A549 (cell line): ENCODE data around the gene HPGDS. TPM values are rescaled to one million over a fixed set of nuclear protein-coding genes. Genes with fewer than 3 reads are reported as not detected.

ENCODE experiments used
- ATAC-seq, 2 experiments: fragments of 200-7000 bp in 1 of 2; fragments of >200 bp in 1 of 2; cut with Nextera tagmentation in 1 of 2; cut with Tn5 transposase in 1 of 2; 3 replicates each; pipeline versions ENCODE4 v1.8.0 to v1.9.1; 2018 to 2020; ENCODE audit warnings: mild to moderate bottlenecking in 1 of 2, moderate library complexity in 1 of 2
- CTCF ChIA-PET: fragments of 300-600 bp; sonication (Branson Sonifier 250); formaldehyde crosslinking; extraction: SDS; loops from one replicate; lab custom pipeline; 2021; ENCODE audit warnings: antibody characterized with exemption, inconsistent platforms; lab: Yijun Ruan, JAX
- POLR2A ChIA-PET: fragments of 350-600 bp; formaldehyde crosslinking; extraction: SDS; loops from one replicate; lab custom pipeline; 2021; ENCODE audit warnings: antibody characterized with exemption, inconsistent platforms; lab: Yijun Ruan, JAX
- DNase-seq, 2 experiments: peaks; one replicate each; pipeline versions ENCODE4 v3.0.0 to v3.0.0-alpha.2; 2011 to 2016; ENCODE audit warnings: low read depth in 1 of 2, low spot score in 1 of 2
- FAIRE-seq: peaks from 2 replicates; lab custom pipeline; 2011; peaks lifted over from hg19 to GRCh38; lab: Jason Lieb, UNC
- H3K27ac ChIP-seq, 2 experiments: fragments of >200 bp; sonication (Bioruptor Twin); formaldehyde crosslinking; 3 replicates each; pipeline ENCODE4 v1.5.1; 2016 to 2017
- H3K4me1 ChIP-seq: fragments of >200 bp; sonication (Bioruptor Twin); formaldehyde crosslinking; 3 replicates; pipeline ENCODE4 v1.6.1; 2016
- H3K4me2 ChIP-seq: fragments of >200 bp; sonication (Bioruptor Twin); formaldehyde crosslinking; 3 replicates; pipeline ENCODE4 v1.6.1; 2016
- H3K4me3 ChIP-seq: fragments of >200 bp; sonication (Bioruptor Twin); formaldehyde crosslinking; 3 replicates; pipeline ENCODE4 v1.5.1; 2016
- H3K9me3 ChIP-seq: fragments of >200 bp; sonication (Bioruptor Twin); formaldehyde crosslinking; 3 replicates; pipeline ENCODE4 v1.6.1; 2016
- CBX2 ChIP-seq: fragments of 200-600 bp; sonication (generic); IDR thresholded peaks from 2 replicates; pipeline ENCODE4 v1.6.1; 2016; ENCODE audit warnings: low read depth, mild to moderate bottlenecking, borderline replicate concordance
- CHD4 ChIP-seq: fragments of 200-600 bp; sonication (generic); IDR thresholded peaks from 2 replicates; pipeline ENCODE4 v1.6.1; 2016; ENCODE audit warnings: antibody characterized with exemption, mild to moderate bottlenecking, borderline replicate concordance
- EP300 ChIP-seq, 2 experiments: fragments of >200 bp; sonication (Bioruptor Twin); formaldehyde crosslinking; IDR thresholded peaks; 2 replicates in 1 of 2; 3 replicates in 1 of 2; pipeline ENCODE4 v1.6.1; 2016 to 2017
- ESRRA ChIP-seq: fragments of 150-350 bp; IDR thresholded peaks from 2 replicates; pipeline ENCODE4 v1.6.1; 2014; ENCODE audit warnings: mild to moderate bottlenecking, low read length, borderline replicate concordance
- FOSL2 ChIP-seq, 2 experiments: fragments of 450-650 bp in 1 of 2; fragments of >200 bp in 1 of 2; sonication (Bioruptor Twin) in 1 of 2; formaldehyde crosslinking; IDR thresholded peaks; 2 replicates each; pipeline versions ENCODE4 v1.5.0 to v1.6.1; 2016 to 2020; ENCODE audit warnings: mild to moderate bottlenecking in 1 of 2, moderate library complexity in 1 of 2
- MAFK ChIP-seq: fragments of 450-650 bp; IDR thresholded peaks from 2 replicates; pipeline ENCODE4 v1.6.1; 2014; ENCODE audit not compliant: partially characterized antibody
- MAZ ChIP-seq: fragments of 150-350 bp; IDR thresholded peaks from 2 replicates; pipeline ENCODE4 v1.6.1; 2014; ENCODE audit warnings: antibody characterized with exemption, low read depth, low read length, borderline replicate concordance
- NFE2L2 ChIP-seq: fragments of 150-350 bp; conservative IDR thresholded peaks from 2 replicates; pipeline ENCODE4 v1.6.1; 2014; ENCODE audit warnings: low read length
- POLR2A ChIP-seq: IDR thresholded peaks from 2 replicates; pipeline ENCODE4 v1.6.1; 2012; ENCODE audit warnings: mild to moderate bottlenecking, low read length
- RAD21 ChIP-seq, 2 experiments: fragments of >200 bp in 1 of 2; sonication (Bioruptor Twin) in 1 of 2; formaldehyde crosslinking in 1 of 2; IDR thresholded peaks in 1 of 2; conservative IDR thresholded peaks in 1 of 2; 2 replicates in 1 of 2; 3 replicates in 1 of 2; pipeline ENCODE4 v1.6.1; 2012 to 2018; ENCODE audit warnings: inconsistent platforms in 1 of 2
- RCOR1 ChIP-seq: fragments of 150-350 bp; IDR thresholded peaks from 2 replicates; pipeline ENCODE4 v1.6.1; 2014; ENCODE audit warnings: antibody characterized with exemption, low read length, low read depth
- ZFP36 ChIP-seq: fragments of 450-650 bp; IDR thresholded peaks from 2 replicates; pipeline ENCODE4 v1.6.1; 2014; ENCODE audit warnings: borderline replicate concordance; ENCODE audit not compliant: partially characterized antibody
- WGBS: methylation state at CpG from one replicate; pipeline ENCODE4 v1.1.6; 2017; ENCODE audit errors: missing lambda C conversion rate; 5-methylcytosine and 5-hydroxymethylcytosine counted together
- polyA plus RNA-seq, 4 experiments: library from polyadenylated mRNA; depleted of rRNA in 3 of 4; stranded (reverse); fragments of >200 nt; fragmentation: RNase III in 1 of 4; extraction: RNeasy Plus Mini Kit Qiagen cat#74134 plus additional on column Dnase treatment in 1 of 4; gene quantifications; 2 replicates in 3 of 4; 3 replicates in 1 of 4; pipeline ENCODE4 v1.2.3, GENCODE V29; 2011 to 2017
- TF ChIP-seq, protein P1 (sequence below): fragments of 200-600 bp; sonication (generic); IDR thresholded peaks from 2 replicates; pipeline ENCODE4 v1.6.1; 2016; ENCODE audit warnings: antibody characterized with exemption, mild to moderate bottlenecking, moderate library complexity
- TF ChIP-seq, protein P2 (sequence below): fragments of 250-450 bp; sonication (Bioruptor Pico); IDR thresholded peaks from 2 replicates; pipeline ENCODE4 v1.5.0; 2021; ENCODE audit warnings: mild to moderate bottlenecking, moderate library complexity, borderline replicate concordance
- TF ChIP-seq, protein P3 (sequence below): fragments of >200 bp; sonication (Bioruptor Twin); formaldehyde crosslinking; IDR thresholded peaks from 3 replicates; pipeline ENCODE4 v1.5.1; 2016
- TF ChIP-seq, protein P4 (sequence below): fragments of 250-450 bp; sonication (Bioruptor Pico); IDR thresholded peaks from 2 replicates; pipeline ENCODE4 v1.5.0; 2020; ENCODE audit warnings: low read depth, mild to moderate bottlenecking, moderate library complexity
- TF ChIP-seq, protein P5 (sequence below): fragments of 150-350 bp; IDR thresholded peaks from 2 replicates; pipeline ENCODE4 v1.6.1; 2014; ENCODE audit warnings: low read depth, mild to moderate bottlenecking, low read length
- TF ChIP-seq, protein P6 (sequence below): fragments of >200 bp; sonication (Bioruptor Twin); formaldehyde crosslinking; IDR thresholded peaks from 3 replicates; pipeline ENCODE4 v1.6.1; 2016

The HPGDS gene
- polyA plus RNA-seq, 2 of the 4 experiments (the other 2 are of a cell fraction): not detected

DNA sequence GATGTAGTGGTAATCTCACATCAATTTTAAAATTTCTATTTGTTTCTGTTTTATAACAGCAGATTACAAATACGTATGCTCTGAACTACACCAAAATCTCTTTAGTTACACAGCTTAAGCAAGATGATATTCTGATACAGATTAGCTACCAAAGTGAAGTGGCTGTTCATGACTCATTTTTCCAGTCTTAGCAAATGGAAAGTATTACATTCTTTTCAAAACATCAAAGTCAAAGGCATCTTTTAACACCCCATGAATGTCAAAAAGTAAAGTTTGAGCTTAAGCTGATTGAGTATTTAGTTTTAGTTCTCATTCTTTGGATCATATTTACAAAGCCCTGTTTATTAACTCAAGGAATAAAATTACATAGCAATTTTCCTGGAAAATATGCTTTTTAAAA, 6.6 kb upstream of the HPGDS start:
- ATAC-seq (no peak), DNase-seq (no peak), FAIRE-seq (no peak)
- 73% methylated on average over 1 of the region's 1 CpG for WGBS
- CTCF ChIA-PET: no interaction called here
- H3K4me3 ChIP-seq: no peak overlapping the region
- H3K9me3 ChIP-seq: no peaks in the 10 kb centered on the region
- no peak for TF ChIP-seq CBX2
- no peak for TF ChIP-seq MAZ
- no peak for TF ChIP-seq FOSL2 (IDR thresholded peaks at IDR 0.05)
- no peak for TF ChIP-seq FOSL2 (CRISPR knock-in tag; IDR thresholded peaks at IDR 0.05)
- TF ChIP-seq, protein P1, sequence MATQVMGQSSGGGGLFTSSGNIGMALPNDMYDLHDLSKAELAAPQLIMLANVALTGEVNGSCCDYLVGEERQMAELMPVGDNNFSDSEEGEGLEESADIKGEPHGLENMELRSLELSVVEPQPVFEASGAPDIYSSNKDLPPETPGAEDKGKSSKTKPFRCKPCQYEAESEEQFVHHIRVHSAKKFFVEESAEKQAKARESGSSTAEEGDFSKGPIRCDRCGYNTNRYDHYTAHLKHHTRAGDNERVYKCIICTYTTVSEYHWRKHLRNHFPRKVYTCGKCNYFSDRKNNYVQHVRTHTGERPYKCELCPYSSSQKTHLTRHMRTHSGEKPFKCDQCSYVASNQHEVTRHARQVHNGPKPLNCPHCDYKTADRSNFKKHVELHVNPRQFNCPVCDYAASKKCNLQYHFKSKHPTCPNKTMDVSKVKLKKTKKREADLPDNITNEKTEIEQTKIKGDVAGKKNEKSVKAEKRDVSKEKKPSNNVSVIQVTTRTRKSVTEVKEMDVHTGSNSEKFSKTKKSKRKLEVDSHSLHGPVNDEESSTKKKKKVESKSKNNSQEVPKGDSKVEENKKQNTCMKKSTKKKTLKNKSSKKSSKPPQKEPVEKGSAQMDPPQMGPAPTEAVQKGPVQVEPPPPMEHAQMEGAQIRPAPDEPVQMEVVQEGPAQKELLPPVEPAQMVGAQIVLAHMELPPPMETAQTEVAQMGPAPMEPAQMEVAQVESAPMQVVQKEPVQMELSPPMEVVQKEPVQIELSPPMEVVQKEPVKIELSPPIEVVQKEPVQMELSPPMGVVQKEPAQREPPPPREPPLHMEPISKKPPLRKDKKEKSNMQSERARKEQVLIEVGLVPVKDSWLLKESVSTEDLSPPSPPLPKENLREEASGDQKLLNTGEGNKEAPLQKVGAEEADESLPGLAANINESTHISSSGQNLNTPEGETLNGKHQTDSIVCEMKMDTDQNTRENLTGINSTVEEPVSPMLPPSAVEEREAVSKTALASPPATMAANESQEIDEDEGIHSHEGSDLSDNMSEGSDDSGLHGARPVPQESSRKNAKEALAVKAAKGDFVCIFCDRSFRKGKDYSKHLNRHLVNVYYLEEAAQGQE: no peak
- TF ChIP-seq RCOR1: no peak
- TF ChIP-seq, protein P2, sequence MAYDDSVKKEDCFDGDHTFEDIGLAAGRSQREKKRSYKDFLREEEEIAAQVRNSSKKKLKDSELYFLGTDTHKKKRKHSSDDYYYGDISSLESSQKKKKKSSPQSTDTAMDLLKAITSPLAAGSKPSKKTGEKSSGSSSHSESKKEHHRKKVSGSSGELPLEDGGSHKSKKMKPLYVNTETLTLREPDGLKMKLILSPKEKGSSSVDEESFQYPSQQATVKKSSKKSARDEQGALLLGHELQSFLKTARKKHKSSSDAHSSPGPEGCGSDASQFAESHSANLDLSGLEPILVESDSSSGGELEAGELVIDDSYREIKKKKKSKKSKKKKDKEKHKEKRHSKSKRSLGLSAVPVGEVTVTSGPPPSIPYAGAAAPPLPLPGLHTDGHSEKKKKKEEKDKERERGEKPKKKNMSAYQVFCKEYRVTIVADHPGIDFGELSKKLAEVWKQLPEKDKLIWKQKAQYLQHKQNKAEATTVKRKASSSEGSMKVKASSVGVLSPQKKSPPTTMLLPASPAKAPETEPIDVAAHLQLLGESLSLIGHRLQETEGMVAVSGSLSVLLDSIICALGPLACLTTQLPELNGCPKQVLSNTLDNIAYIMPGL (CRISPR knock-in tag): no peak
- TF ChIP-seq MAFK: no peak
- TF ChIP-seq CHD4: no peak
- no peak for TF ChIP-seq ZFP36
- TF ChIP-seq POLR2A: no peak
- POLR2A ChIA-PET: no interaction called here
- H3K4me2 ChIP-seq: no peak overlapping the region
- H3K4me1 ChIP-seq: no peaks in the 10 kb centered on the region
- no peak overlapping the region for H3K27ac ChIP-seq

DNA sequence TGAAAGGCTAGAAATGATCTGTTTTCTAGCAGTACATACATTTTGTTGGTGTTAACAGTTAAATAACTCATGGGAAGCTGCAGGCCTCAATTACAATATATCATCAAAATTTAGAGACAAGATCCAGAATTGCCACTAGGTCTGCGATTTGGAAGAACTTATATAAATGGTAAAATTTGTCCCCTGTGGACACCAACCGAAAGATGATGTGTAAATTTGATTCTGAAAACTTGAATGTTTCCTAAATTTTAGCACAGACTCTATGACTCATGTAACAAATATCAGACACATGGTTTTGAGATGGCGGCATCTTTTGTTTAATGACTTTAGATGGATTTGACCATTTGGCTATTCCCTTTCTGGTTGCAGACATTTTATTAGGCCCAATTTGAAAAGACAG, 6.0 kb upstream of the HPGDS start:
- H3K9me3 ChIP-seq: no peaks in the 10 kb centered on the region
- no peak for DNase-seq
- FAIRE-seq: no peak
- H3K4me3 ChIP-seq: no peak overlapping the region
- no peak for ATAC-seq
- no peak overlapping the region for H3K4me2 ChIP-seq
- ChIA-PET CTCF (no interaction called here), POLR2A (no interaction called here)
- TF ChIP-seq EP300 (IDR thresholded peaks at IDR 0.05) (no peak), NFE2L2 (no peak), FOSL2 (IDR thresholded peaks at IDR 0.05) (no peak), FOSL2 (CRISPR knock-in tag; IDR thresholded peaks at IDR 0.05) (no peak), ZFP36 (no peak), ESRRA (no peak), RAD21 (conservative IDR thresholded peaks at IDR 0.05 in 1 of 2, IDR thresholded peaks at IDR 0.05 in 1 of 2) (no peak)
- TF ChIP-seq, protein P3, sequence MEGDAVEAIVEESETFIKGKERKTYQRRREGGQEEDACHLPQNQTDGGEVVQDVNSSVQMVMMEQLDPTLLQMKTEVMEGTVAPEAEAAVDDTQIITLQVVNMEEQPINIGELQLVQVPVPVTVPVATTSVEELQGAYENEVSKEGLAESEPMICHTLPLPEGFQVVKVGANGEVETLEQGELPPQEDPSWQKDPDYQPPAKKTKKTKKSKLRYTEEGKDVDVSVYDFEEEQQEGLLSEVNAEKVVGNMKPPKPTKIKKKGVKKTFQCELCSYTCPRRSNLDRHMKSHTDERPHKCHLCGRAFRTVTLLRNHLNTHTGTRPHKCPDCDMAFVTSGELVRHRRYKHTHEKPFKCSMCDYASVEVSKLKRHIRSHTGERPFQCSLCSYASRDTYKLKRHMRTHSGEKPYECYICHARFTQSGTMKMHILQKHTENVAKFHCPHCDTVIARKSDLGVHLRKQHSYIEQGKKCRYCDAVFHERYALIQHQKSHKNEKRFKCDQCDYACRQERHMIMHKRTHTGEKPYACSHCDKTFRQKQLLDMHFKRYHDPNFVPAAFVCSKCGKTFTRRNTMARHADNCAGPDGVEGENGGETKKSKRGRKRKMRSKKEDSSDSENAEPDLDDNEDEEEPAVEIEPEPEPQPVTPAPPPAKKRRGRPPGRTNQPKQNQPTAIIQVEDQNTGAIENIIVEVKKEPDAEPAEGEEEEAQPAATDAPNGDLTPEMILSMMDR: no peak
- TF ChIP-seq, protein P4, sequence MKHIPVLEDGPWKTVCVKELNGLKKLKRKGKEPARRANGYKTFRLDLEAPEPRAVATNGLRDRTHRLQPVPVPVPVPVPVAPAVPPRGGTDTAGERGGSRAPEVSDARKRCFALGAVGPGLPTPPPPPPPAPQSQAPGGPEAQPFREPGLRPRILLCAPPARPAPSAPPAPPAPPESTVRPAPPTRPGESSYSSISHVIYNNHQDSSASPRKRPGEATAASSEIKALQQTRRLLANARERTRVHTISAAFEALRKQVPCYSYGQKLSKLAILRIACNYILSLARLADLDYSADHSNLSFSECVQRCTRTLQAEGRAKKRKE: no peak
- TF ChIP-seq, protein P5, sequence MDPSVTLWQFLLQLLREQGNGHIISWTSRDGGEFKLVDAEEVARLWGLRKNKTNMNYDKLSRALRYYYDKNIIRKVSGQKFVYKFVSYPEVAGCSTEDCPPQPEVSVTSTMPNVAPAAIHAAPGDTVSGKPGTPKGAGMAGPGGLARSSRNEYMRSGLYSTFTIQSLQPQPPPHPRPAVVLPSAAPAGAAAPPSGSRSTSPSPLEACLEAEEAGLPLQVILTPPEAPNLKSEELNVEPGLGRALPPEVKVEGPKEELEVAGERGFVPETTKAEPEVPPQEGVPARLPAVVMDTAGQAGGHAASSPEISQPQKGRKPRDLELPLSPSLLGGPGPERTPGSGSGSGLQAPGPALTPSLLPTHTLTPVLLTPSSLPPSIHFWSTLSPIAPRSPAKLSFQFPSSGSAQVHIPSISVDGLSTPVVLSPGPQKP: no peak
- TF ChIP-seq, protein P1: no peak
- TF ChIP-seq, protein P6, sequence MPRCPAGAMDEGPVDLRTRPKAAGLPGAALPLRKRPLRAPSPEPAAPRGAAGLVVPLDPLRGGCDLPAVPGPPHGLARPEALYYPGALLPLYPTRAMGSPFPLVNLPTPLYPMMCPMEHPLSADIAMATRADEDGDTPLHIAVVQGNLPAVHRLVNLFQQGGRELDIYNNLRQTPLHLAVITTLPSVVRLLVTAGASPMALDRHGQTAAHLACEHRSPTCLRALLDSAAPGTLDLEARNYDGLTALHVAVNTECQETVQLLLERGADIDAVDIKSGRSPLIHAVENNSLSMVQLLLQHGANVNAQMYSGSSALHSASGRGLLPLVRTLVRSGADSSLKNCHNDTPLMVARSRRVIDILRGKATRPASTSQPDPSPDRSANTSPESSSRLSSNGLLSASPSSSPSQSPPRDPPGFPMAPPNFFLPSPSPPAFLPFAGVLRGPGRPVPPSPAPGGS: no peak
- no peak overlapping the region for H3K27ac ChIP-seq
- 90% methylated on average over 3 of the region's 3 CpGs for WGBS
- no peaks in the 10 kb centered on the region for H3K4me1 ChIP-seq
